Measurements from ENCODE around the gene ASCL5.

ASCL5 gene

DNA sequence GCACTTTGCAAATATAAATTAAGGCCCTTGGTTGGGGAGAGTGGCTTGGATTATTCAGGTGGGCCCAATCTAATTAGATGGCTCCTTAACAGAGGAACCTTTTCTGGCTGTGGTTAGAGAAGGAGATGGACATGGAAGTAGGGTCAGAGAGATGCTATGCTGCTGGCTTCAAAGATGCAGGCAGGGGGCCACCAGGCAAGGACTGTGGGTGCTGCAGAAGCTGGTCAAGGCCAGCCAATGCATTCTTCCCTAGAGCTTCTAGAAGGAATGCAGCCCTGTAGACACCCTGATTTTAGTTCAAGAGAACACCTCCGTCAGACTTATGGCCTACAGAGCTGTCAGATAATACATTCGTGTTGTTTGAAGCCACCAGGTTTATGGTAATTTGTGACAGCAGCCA is 31.0 kb upstream of the ASCL5 start:
- Histone ChIP-seq H3K36me3 (ENCODE audit: insufficient read depth, insufficient read length, low read length) (peaks cover 4% of the 10 kb centered on the region), H3K9me3 (ENCODE audit: insufficient read depth, low read length) (no peaks in the 10 kb centered on the region), H3K9ac (ENCODE audit: insufficient read length, low read depth) (no peak overlapping the region), H3K27me3 (ENCODE audit: insufficient read depth, insufficient read length) (no peaks in the 10 kb centered on the region), H3K4me1 (ENCODE audit: insufficient read depth, insufficient read length) (peaks cover 3% of the 10 kb centered on the region), H3K4me3 (ENCODE audit: insufficient read length, low read depth) (no peak overlapping the region)
- DNase-seq (ENCODE audit: low read depth, low spot score) = no peak
- TF ChIP-seq ZNF274 (IDR thresholded peaks at IDR 0.05; ENCODE audit: low read depth, low read length) (no peak), SUZ12 (IDR thresholded peaks at IDR 0.05; ENCODE audit: extremely low read depth, insufficient read depth, insufficient read length) (no peak), YY1 (IDR thresholded peaks at IDR 0.05; ENCODE audit: insufficient read depth, insufficient read length) (no peak)

DNA sequence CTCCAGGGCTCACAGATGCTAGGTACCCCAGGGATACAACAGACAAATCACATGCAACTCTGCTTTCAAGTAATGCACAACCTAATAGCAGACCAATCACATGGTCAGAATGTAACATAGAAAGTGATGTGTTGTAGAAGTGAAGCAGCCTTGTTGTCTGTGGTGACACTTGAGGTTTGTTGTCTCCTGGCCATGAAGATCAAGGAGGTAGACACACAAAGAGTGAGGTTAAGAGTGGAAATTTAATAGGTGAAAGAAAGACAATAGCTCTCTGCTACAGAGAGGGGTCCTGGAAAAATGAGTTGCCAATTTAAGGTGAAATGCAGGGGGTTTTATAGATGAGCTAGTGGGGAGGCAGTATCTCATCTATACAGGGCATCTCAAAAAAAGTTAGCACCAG is 29.8 kb upstream of the ASCL5 start:
- Histone ChIP-seq H3K4me1 (ENCODE audit: insufficient read depth, insufficient read length) (peaks cover 3% of the 10 kb centered on the region), H3K9ac (ENCODE audit: insufficient read length, low read depth) (no peak overlapping the region), H3K4me3 (ENCODE audit: insufficient read length, low read depth) (no peak overlapping the region), H3K9me3 (ENCODE audit: insufficient read depth, low read length) (no peaks in the 10 kb centered on the region), H3K27me3 (ENCODE audit: insufficient read depth, insufficient read length) (no peaks in the 10 kb centered on the region), H3K36me3 (ENCODE audit: insufficient read depth, insufficient read length, low read length) (peaks cover 16% of the 10 kb centered on the region)
- no peak for DNase-seq (ENCODE audit: low read depth, low spot score)
- no peak for TF ChIP-seq SUZ12 (IDR thresholded peaks at IDR 0.05; ENCODE audit: extremely low read depth, insufficient read depth, insufficient read length)
- TF ChIP-seq YY1 (IDR thresholded peaks at IDR 0.05; ENCODE audit: insufficient read depth, insufficient read length) = no peak
- TF ChIP-seq ZNF274 (IDR thresholded peaks at IDR 0.05; ENCODE audit: low read depth, low read length) = no peak

- Histone ChIP-seq H3K36me3 (ENCODE audit: insufficient read depth, insufficient read length, low read length) (peaks cover 20% of the 10 kb centered on the region), H3K4me3 (ENCODE audit: insufficient read length, low read depth) (no peak overlapping the region), H3K9me3 (ENCODE audit: insufficient read depth, low read length) (no peaks in the 10 kb centered on the region), H3K27me3 (ENCODE audit: insufficient read depth, insufficient read length) (no peaks in the 10 kb centered on the region), H3K9ac (ENCODE audit: insufficient read length, low read depth) (no peak overlapping the region), H3K4me1 (ENCODE audit: insufficient read depth, insufficient read length) (peaks cover 3% of the 10 kb centered on the region)
- TF ChIP-seq ZNF274 (IDR thresholded peaks at IDR 0.05; ENCODE audit: low read depth, low read length) (no peak), YY1 (IDR thresholded peaks at IDR 0.05; ENCODE audit: insufficient read depth, insufficient read length) (no peak), SUZ12 (IDR thresholded peaks at IDR 0.05; ENCODE audit: extremely low read depth, insufficient read depth, insufficient read length) (no peak)
- DNase-seq (ENCODE audit: low read depth, low spot score) = no peak
Measured at GRCh38 chr1:201156346-201156745, 29.4 kb upstream of the ASCL5 start.

- no peak for DNase-seq (ENCODE audit: low read depth, low spot score)
- H3K4me1 ChIP-seq (ENCODE audit: insufficient read depth, insufficient read length) = peaks cover 3% of the 10 kb centered on the region
- H3K9ac ChIP-seq (ENCODE audit: insufficient read length, low read depth) = no peak overlapping the region
- H3K27me3 ChIP-seq (ENCODE audit: insufficient read depth, insufficient read length) = no peaks in the 10 kb centered on the region
- TF ChIP-seq ZNF274 (IDR thresholded peaks at IDR 0.05; ENCODE audit: low read depth, low read length) (no peak), YY1 (IDR thresholded peaks at IDR 0.05; ENCODE audit: insufficient read depth, insufficient read length) (no peak)
- H3K9me3 ChIP-seq (ENCODE audit: insufficient read depth, low read length) = no peaks in the 10 kb centered on the region
- H3K36me3 ChIP-seq (ENCODE audit: insufficient read depth, insufficient read length, low read length) = peaks cover 30% of the 10 kb centered on the region
- no peak overlapping the region for H3K4me3 ChIP-seq (ENCODE audit: insufficient read length, low read depth)
Measured at GRCh38 chr1:201155354-201155753, 28.4 kb upstream of the ASCL5 start.

DNA sequence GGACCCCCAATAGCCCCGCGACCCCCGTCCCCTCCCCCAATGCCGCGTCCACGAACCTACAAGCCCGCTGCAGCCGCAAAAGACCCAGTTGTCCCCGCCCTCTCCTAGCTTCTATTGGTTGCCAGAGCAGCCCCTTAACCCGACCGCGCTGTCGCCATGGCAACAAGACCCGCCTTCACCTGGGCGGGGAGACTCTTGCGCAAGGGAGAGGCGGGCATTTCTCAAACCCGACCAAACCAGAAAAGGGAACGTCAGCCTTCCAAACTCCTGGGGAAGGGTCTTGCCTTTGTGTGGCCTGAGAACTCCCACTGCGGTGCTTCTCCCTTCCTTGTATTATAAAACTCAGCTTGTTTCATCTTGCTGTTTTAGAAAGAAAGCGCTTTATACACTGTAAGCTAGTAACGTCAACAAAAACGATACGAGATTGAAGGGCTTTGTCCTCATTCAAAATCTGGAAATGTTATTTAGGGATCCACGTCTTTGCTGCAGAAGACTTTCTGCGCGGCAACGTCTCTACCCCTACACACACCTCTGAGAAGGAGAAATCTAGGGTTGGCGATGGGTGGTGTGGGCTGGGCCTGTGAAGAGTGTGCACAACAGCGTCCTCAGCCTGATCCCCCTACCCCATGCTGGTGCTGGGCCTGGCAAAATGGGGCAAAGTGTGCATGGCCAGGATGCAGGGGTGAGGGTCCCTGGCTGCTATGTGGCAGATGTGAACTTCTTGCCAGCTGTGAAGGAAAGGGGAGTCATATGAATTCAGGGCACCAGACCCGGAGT is 27.6 kb upstream of the ASCL5 start, which contains the start of gene TMEM9:
TMEM9 (minus strand) TSS at position 86 of the 777 bp plus-strand sequence. CDS start 551 bp downstream, outside the sequence.
- H3K4me3 ChIP-seq (ENCODE audit: insufficient read length, low read depth) = peak within 1 kb of the TSS; percentile 88
- H3K4me1 ChIP-seq (ENCODE audit: insufficient read depth, insufficient read length) = peaks cover 4% of the 10 kb centered on the region
- H3K27me3 ChIP-seq (ENCODE audit: insufficient read depth, insufficient read length) = no peaks in the 10 kb centered on the region
- peak within 1 kb of the TSS; percentile 92 for H3K9ac ChIP-seq (ENCODE audit: insufficient read length, low read depth)
- peaks cover 38% of the 10 kb centered on the region for H3K36me3 ChIP-seq (ENCODE audit: insufficient read depth, insufficient read length, low read length)
- no peaks in the 10 kb centered on the region for H3K9me3 ChIP-seq (ENCODE audit: insufficient read depth, low read length)
- DNase-seq (ENCODE audit: low read depth, low spot score) = peak; percentile 99
- no peak for TF ChIP-seq ZNF274 (IDR thresholded peaks at IDR 0.05; ENCODE audit: low read depth, low read length)
- TF ChIP-seq SUZ12 (IDR thresholded peaks at IDR 0.05; ENCODE audit: extremely low read depth, insufficient read depth, insufficient read length) = no peak
- no peak for TF ChIP-seq YY1 (IDR thresholded peaks at IDR 0.05; ENCODE audit: insufficient read depth, insufficient read length)

DNA sequence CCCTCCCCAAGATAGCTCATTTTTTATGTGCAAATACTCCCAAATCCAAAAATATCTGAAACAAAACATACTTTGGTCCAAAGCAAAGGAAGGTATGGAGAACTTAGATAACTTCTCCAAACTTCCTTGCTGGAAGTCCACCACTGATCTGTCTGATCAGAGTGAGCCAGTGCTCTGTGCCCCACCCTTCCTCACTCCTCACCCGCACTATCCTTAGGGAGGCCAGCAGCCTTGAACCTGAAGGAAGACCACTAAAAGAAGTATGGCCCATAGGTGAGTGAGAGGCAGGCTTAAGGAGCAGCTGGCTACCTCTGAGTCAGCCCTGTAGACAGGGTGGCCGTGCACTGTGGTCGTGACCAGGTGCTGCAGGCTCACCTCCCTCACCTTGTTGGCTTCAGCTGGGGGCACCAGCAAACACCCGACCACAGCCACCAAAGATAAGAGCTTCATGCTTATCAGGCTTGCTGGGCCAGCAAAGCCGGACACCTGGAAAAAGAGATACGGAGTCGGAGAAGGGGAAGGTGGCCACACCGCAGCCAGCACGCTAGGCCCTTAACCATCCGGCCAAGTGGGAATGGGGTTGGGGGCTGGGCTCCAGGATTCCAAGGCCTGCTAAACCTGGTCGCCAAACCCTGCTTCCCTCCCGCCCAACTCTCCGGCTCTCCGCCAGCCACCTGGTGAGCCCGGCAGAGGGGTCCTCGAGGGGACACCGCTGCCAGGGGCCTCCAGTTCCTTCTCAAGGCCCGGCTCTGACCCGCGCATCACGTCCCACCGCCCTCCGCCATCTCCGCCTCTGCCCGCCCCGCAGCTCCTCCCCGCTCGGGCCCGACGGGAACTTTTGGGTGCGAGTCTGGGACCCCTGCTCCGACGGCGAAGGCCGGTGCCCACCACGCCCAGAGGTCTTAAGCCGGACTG is 26.7 kb upstream of the ASCL5 start:
- peaks cover 6% of the 10 kb centered on the region for H3K4me1 ChIP-seq (ENCODE audit: insufficient read depth, insufficient read length)
- H3K36me3 ChIP-seq (ENCODE audit: insufficient read depth, insufficient read length, low read length) = peaks cover 46% of the 10 kb centered on the region
- TF ChIP-seq ZNF274 (IDR thresholded peaks at IDR 0.05; ENCODE audit: low read depth, low read length) (no peak), SUZ12 (IDR thresholded peaks at IDR 0.05; ENCODE audit: extremely low read depth, insufficient read depth, insufficient read length) (no peak), YY1 (IDR thresholded peaks at IDR 0.05; ENCODE audit: insufficient read depth, insufficient read length) (no peak)
- H3K27me3 ChIP-seq (ENCODE audit: insufficient read depth, insufficient read length) = no peaks in the 10 kb centered on the region
- H3K9me3 ChIP-seq (ENCODE audit: insufficient read depth, low read length) = no peaks in the 10 kb centered on the region
- peak overlapping the region; percentile 88 for H3K4me3 ChIP-seq (ENCODE audit: insufficient read length, low read depth)
- peak overlapping the region; percentile 92 for H3K9ac ChIP-seq (ENCODE audit: insufficient read length, low read depth)
- DNase-seq (ENCODE audit: low read depth, low spot score) = peak; percentile 38

DNA sequence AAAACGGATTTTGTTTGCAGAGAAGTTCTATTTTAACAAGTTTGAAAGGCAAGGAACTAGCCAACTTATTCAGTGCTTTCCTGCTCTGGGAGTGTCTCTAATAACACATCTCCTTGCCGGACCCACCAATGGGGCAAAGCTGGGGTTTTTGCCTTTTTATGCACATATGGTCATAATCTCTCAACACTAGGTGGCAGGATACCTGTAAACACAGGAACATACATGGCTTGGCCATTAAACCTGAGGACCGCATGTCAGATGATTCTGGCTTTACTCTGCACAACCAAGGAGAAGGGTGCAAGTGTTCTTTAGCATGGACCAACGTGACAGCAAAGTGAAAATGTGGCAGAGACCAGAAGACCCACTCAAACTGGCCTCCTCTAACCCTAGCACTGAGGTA is 22.4 kb upstream of the ASCL5 start:
- no peak for DNase-seq (ENCODE audit: low read depth, low spot score)
- TF ChIP-seq SUZ12 (IDR thresholded peaks at IDR 0.05; ENCODE audit: extremely low read depth, insufficient read depth, insufficient read length) (no peak), ZNF274 (IDR thresholded peaks at IDR 0.05; ENCODE audit: low read depth, low read length) (no peak), YY1 (IDR thresholded peaks at IDR 0.05; ENCODE audit: insufficient read depth, insufficient read length) (no peak)
- Histone ChIP-seq H3K9ac (ENCODE audit: insufficient read length, low read depth) (no peak overlapping the region), H3K27me3 (ENCODE audit: insufficient read depth, insufficient read length) (no peaks in the 10 kb centered on the region), H3K9me3 (ENCODE audit: insufficient read depth, low read length) (no peaks in the 10 kb centered on the region), H3K4me3 (ENCODE audit: insufficient read length, low read depth) (no peak overlapping the region), H3K36me3 (ENCODE audit: insufficient read depth, insufficient read length, low read length) (peaks cover 90% of the 10 kb centered on the region), H3K4me1 (ENCODE audit: insufficient read depth, insufficient read length) (peaks cover 3% of the 10 kb centered on the region)
